GM19035 (cell line): ENCODE results near the gene LGALS12.

Source experiments
- ATAC-seq: cut with Tn5 transposase; IDR thresholded peaks from one replicate; pipeline ENCODE4 v1.9.1; 2021; ENCODE audit not compliant: unreplicated experiment

Gene LGALS12

GRCh38 chr11:63505857-63506528 lies at the start of gene LGALS12:
LGALS12 (plus strand) TSS chr11:63506084; CDS start chr11:63506459, 375 bp downstream.
- ATAC-seq = no peak

GRCh38 chr11:63459586-63459985 lies 46.3 kb upstream of the LGALS12 start:
- no peak for ATAC-seq

DNA sequence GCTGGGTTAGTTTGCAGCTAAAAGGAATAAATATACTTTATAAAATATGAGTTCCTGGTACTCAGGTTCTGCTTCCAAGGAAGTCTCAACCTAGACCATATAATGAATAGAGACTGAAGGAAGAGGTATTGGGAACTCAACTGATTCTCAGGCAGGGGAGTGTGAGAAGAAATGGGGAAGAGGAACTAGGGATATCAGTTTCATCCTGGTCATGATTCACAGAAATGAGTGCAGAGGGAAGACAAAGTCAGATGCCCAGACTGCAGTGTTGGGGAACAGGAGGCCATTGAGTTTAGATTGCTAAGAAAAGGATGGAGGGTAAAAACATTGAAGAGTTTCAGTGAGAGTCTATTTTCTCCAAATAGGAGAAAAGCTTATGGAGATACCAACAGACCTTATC lies 43.7 kb upstream of the LGALS12 start:
- no peak for ATAC-seq

DNA sequence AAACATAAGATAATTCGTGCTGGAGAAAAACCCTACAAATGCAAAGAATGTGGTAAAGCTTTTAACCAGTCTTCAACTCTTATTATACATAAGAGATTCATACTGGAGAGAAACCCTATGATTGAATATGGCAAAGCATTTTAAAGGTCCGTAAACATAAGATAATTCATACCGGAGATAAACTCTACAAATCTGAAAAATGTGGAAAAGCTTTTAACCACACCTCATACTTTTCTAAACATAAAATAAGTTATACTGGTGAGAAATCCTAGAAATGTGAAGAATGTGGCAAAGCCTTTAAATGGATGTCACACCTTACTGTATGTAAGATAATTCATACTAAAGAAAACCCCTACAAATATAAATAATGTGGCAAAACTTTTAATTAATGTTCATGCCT lies 35.6 kb upstream of the LGALS12 start:
- ATAC-seq = no peak

GRCh38 chr11:63472372-63472771 lies 33.5 kb upstream of the LGALS12 start:
- no peak for ATAC-seq

- no peak for ATAC-seq
Observed at GRCh38 chr11:63476618-63477017, 29.3 kb upstream of the LGALS12 start.

GRCh38 chr11:63478896-63479295 lies 27.0 kb upstream of the LGALS12 start:
- ATAC-seq = no peak

GRCh38 chr11:63480039-63480438 lies 25.8 kb upstream of the LGALS12 start:
- no peak for ATAC-seq

DNA sequence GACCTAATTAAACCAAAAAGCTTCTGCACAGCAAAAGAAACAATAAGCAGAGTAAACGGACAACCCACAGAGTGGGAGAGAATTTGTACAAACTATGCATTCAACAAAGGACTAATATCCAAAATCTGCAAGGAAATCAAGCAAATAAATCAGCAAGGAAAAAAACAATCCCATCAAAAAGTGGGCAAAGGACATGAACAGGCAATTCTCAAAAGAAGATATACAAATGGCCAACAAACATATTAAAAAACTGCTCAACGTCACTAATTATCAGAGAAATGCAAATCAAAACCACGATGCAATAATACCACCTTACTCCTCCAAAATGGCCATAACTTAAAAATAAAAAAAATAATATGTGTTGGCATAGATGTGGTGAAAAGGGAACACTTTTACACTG lies 20.1 kb upstream of the LGALS12 start:
- no peak for ATAC-seq

DNA sequence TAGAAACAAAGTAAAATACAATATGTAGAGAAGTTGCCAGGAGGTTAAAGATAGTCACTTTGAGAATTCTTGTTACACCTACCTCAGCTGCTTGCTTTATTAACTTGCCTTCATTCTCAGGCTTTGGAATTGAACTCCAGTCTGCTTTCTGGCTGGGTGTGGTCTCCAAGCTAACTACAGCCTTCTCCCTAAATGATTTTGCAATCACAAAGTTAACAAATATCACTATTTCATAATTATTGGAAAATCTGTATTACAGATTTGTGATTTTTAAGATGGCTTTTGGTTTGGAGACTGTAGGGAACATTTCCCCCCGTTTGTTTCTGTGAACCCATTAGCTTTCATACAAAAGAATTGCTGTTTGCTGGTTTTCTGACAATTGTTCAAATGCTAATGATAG lies 17.1 kb upstream of the LGALS12 start:
- no peak for ATAC-seq

GRCh38 chr11:63489879-63490278 lies 16.0 kb upstream of the LGALS12 start:
- no peak for ATAC-seq

DNA sequence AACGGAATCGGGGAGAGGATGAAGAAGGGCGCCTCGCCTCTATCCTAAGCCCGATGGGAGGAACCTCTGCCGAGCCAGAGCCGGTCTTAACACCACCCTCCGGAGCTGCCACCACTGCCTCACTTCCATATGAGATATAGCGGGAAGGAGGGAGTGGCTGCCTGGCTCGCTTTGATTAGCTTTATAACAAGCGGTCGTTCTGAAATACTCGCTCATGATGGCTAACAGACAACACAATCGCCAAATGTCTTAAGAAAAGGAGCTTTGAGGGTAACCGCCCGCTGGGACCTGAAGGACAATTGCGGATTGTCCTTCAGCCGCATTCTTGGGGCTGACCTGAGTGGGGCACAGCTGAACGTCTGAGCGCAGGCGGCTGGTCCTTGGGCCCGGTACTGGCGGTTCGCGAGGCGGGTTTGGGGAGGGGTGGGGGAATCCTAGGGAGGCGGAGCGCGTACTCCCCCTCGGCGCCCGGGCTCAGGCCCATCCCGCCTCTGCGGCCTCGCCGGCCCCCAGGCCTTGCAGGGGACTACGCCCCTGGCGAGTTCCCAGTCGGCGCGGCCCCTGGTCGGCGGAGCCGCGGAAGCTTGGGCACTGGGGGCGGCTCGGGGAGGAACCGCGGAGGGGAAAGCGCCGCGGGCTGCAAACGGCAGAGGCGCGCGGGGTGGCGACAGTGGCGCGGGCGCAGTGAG lies 15.2 kb upstream of the LGALS12 start, which contains the start of gene PLAAT5:
Gene PLAAT5, minus strand, starts transcription at position 617 of the 689 bp plus-strand sequence. Its CDS starts 133 bp downstream, at position 484.
- ATAC-seq = no peak

- no peak for ATAC-seq
Observed at GRCh38 chr11:63491240-63491587, 14.7 kb upstream of the LGALS12 start.

DNA sequence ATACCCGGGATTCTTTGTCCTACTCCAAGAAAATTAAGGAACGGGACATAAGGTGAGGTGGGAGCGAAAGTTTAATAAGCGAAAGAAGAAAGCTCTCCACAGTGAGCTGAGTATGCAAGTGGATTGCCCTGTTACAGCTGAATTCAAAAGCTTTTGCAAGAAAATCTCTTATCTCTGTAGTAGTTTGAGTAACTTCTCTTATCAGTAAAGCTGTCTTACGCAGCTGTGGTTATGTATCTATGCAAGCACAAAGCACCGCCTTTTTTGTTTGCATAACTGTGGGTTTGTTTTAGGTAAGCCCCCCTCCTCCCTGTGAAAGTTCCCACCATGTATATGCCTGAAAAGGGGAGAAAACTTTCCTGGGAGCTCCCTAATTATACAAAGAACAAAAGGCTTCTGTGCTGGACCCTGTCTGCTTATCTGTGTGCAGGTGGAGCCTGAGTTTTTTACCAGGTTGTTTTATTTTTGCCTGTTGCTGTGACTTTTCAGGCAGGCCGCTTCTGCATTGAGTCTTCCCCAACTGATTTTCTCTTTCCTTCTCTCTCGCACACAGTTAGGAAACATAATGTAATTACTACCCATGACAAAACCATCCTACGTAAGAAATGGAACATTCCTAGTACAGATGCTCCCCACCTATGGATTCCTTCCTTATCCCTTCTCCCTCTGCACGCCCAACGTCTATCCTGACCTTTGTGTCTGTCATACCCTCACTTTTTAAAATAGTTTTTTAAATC lies 14.1 kb upstream of the LGALS12 start:
- no peak for ATAC-seq

- ATAC-seq = no peak
Observed at GRCh38 chr11:63492441-63492840, 13.4 kb upstream of the LGALS12 start.

- ATAC-seq = no peak
Observed at GRCh38 chr11:63493127-63493526, 12.8 kb upstream of the LGALS12 start.

DNA sequence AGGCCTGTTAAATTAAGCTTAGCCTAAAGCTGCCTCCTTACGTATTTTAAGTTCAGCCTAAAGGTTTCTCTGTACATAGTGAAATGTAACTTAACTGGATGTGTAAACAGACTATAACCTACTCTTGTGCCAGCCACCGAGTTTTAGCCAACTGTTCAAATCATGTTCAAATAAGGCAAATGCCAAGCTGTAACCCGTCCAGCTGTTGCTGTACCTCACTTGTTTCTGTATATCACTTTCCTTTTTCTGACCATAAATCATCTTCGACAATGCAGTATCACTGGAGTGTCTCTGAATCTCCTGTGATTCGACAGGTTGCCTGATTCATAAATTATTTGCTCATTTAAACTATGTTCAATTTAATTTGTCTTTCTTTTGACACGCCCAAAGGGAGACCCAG lies 10.9 kb upstream of the LGALS12 start:
- ATAC-seq = no peak

DNA sequence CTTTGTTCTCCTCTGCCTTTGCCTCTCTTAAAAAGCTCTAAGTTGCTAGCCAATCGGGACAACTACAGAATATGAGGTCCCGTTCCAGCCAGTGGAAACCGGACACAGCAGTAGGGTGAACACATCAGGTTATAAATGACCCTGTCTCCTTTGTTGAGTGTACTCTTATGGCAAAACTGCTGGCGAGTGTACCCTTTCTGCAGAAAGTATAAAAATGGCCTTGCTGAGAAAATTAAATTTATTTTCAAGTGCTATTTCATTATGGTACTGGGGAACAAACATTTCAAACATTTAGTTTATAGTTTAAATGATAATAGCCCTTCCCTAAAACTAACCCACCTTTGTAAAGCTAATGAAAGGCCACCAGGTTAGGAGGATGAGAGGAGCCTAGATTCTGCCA lies 6.0 kb upstream of the LGALS12 start:
- no peak for ATAC-seq

- ATAC-seq = no peak
Observed at GRCh38 chr11:63501236-63501635, 4.6 kb upstream of the LGALS12 start.

DNA sequence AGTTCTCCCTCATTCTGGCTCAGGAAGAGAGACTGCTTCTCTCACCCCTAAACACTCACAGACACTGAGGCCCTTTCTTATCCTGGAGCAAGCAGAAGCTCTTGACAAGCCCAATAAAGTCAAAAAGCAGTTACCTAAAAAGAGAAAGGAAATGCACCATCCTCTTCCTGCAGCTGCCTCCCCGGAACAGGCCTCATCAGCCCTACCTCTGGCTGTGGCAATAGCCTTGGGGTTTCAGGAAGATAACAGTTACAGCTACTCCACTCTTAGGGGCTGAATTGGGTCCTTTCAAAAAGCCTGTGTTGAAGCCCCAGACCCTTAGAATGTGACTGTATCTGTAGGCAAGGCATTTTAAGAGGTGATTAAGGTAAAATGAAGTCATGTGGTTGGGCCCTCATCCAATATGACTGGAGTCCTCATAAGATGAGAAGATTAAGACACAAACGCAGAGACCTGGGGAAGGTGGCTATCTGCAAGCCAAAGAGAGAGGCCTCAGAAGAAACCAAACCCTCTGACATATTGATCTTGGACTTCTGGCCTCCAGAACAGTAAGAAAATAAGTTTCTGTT lies 3.5 kb upstream of the LGALS12 start:
- ATAC-seq = no peak

GRCh38 chr11:63503492-63503891 lies 2.4 kb upstream of the LGALS12 start:
- ATAC-seq = no peak

- ATAC-seq = no peak
Observed at GRCh38 chr11:63504054-63504453, 1.8 kb upstream of the LGALS12 start.
